Measurements from ENCODE around the gene HOXB4. TPM values are rescaled to one million over a fixed set of nuclear protein-coding genes. Genes with fewer than 3 reads are reported as not detected.

Gene HOXB4
- total RNA-seq, 2 experiments from 2014 or later = 7.8 TPM

DNA sequence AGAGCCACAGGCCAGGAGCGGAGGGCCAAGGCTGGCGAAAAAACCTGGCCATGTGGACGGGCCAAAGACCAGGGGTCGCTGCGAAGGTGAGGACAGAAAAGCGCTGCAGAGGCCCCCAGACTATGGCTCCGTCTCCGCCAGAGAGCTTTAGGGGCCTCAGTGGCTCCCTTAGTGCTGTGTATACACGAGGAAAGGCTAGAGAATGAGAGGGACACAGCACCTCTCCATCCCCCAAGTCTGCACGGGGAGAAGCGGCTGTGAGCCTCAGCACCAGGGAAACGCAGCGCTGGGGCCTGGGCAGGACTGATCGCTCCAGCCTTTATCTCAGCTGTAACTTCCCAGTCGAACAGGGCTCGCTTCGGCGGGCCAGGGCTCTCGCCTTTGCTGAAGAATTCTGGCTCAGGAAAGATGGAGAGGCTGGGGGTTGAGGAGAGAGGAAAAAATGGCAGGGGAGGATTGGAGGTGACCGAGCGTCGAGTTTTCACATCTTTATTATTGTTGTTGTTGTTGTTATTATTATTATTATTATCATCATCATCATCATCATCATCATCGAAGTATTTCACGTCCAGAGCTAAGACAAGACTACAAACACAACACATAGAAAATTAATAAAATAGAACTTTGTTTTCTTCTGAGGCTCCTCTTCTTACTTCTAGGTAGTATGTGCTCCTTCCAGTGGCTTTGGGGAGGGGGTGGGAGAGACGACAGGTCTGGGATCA, 17.3 kb upstream of the HOXB4 start:
- no peak overlapping the region for H3K4me3 Mint-ChIP-seq
- no peak overlapping the region for H3K27ac Mint-ChIP-seq

DNA sequence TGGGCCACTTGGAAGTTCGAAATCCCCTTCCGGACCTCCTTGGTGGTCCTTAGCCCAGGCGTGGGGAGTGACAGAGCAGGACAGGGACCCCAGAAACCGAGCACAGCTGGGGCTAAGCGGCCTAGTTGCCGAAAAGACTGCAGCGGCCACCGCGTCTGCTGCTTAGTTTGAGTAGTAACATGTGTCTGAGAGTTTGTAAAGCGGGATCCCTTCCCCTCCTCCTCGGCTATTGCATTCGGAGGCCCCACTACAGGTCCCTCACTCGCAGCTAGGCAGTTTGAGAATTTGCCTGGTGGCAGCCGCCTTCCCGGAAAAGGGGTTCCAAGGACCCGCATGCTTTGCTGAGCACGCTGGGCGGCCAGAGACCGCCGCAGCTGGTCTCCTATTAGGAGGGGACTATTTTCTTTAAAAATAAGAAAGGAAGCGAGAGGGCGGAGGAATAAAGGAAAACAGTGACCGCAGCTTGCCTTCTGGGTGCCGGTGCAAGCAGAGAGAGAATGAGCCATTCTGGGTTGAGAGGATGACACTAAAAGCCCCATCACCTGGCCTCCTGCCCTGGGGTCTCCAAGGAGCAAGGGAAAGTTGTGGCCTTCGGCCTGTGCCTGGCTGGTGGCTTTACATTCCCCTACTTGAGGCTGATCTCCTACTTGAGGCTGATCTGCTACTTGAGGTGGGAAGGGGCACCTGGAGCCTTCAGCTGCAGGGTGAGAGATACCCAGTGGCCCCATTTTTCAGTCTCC, 16.6 kb upstream of the HOXB4 start:
- Mint-ChIP-seq H3K9me3 (ENCODE audit: low read depth) (no peaks in the 10 kb centered on the region), H3K36me3 (no peaks in the 10 kb centered on the region), H3K4me3 (no peak overlapping the region), H3K4me1 (peaks cover 37% of the 10 kb centered on the region), H3K27ac (no peak overlapping the region), H3K27me3 (peaks cover 85% of the 10 kb centered on the region)
- no peak for DNase-seq
- CTCF ChIA-PET = interaction anchor here (0.8 to 5.9 kb wide), 14 partner anchors 14 to 569 kb away, joined by 3 to 40 read pairs (median 7); partner anchors contain the start of gene HOXB7
- no peak for ATAC-seq

More for the DNA sequence above, 17.3 kb upstream of the HOXB4 start:
- Mint-ChIP-seq H3K27me3 (peaks cover 85% of the 10 kb centered on the region), H3K9me3 (ENCODE audit: low read depth) (no peaks in the 10 kb centered on the region), H3K36me3 (no peaks in the 10 kb centered on the region), H3K4me1 (peaks cover 34% of the 10 kb centered on the region)
- CTCF ChIA-PET = interaction anchor here (0.6 to 5.9 kb wide), 15 partner anchors 7 to 570 kb away, joined by 3 to 40 read pairs (median 3); partner anchors contain the start of gene HOXB7
- ATAC-seq (no peak), DNase-seq (no peak)

DNA sequence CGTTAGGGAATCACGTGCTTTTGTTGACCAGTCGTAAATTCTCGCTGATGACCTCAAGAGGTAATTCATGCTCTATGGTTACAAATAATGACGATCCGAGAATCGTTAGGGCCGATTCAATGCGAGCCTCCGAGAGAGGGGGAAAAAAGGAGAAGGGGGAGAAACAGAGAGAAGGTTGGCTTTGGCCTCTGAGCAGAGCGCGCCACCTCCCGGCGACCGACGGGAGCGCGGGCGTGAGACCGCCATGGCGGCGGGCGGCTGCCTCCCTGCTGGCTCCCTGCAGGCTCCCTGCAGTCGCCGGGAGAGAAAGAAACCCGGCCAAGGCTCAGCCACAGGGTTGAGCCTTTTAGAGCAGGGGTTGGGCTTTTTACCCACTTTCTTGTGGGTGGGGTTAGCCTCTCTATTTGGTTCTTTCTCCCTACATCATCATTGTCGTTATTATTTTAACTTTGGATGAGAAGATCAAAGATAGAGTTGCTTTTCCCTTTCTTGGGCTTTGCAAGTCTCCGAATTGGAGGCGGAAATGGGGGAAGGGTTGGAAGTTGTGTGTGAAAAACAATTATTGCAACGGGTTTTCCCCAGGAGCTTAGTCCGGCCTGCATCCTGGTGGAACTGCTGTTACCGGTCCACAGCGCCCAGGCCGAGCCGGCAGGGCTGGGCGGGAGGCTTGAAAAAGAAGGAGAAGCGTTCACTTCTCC, 15.8 kb upstream of the HOXB4 start:
- H3K4me1 Mint-ChIP-seq = peaks cover 38% of the 10 kb centered on the region
- CTCF ChIA-PET = interaction anchor here (0.7 to 5.9 kb wide), 49 partner anchors 10 to 576 kb away, joined by 3 to 40 read pairs (median 5); partner anchors contain the start of genes HOXB7, HOXB9 and PRAC2
- ATAC-seq = peak; percentile 60
- peaks cover 85% of the 10 kb centered on the region for H3K27me3 Mint-ChIP-seq
- H3K27ac Mint-ChIP-seq = no peak overlapping the region
- no peaks in the 10 kb centered on the region for H3K9me3 Mint-ChIP-seq (ENCODE audit: low read depth)
- DNase-seq = peak; percentile 86
- H3K4me3 Mint-ChIP-seq = peak overlapping the region; percentile 73
- H3K36me3 Mint-ChIP-seq = no peaks in the 10 kb centered on the region

DNA sequence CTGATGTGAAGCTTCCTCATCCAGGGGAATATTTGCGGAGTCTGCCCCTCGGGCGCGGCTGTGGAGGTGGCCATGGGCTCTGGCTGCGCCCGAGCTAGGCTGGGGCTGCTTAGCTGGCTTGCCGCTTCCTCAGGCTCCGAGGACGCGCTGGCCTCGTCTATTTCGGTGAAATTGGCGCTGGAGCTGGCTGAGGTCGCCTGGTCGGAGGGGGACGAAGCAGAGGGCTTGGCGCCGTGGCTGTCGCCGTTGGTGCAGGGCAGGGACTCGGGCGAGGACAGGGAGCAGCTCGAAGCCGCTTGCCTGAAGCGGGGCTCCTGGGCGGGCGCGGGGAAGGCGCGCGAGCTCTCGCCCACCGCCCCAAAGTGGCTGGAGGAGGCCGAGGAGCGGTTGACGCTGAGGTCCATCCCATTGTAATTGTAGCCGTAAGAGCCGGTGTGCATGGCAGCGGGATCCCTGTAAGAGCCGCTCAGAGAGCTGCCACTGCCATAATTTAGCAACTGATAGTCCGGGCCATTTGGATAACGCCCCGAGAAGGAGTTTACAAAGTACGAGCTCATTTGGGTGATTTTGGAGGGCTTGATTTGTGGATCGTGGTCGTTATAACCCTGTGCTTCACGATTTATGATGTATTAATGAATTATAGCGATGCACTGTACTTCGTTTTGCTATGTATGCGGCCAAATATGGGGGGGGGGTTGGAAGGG, 15.1 kb upstream of the HOXB4 start, which contains the start of gene HOXB5:
Gene HOXB5, minus strand, starts transcription at position 654 of the 704 bp plus-strand sequence. Its CDS starts 97 bp downstream, at position 557.
- peak; percentile 52 for DNase-seq

DNA sequence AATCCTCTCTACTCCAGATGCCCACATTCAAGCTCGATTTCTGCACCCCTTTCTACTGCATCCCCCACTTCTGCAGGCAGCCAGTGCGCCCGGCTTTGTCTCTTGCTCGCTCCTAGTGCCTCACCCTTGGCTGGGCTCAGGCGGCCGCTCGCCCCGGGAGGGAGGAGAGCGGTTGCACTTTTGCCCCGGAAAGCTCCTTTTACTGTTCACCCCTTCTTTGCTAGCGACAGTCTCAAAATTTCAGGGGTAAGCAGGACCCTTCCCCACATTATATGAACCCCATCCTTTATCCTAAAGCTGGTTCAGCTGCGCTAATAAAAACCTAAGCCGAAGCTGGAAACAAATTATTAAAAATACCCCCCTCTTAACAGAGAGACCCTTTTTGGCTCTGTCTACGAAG, 14.4 kb upstream of the HOXB4 start:
- ATAC-seq = peak; percentile 35
- H3K27me3 Mint-ChIP-seq = peaks cover 86% of the 10 kb centered on the region
- H3K27ac Mint-ChIP-seq = no peak overlapping the region
- H3K36me3 Mint-ChIP-seq = no peaks in the 10 kb centered on the region
- peak overlapping the region; percentile 73 for H3K4me3 Mint-ChIP-seq
- CTCF ChIA-PET = interaction anchor here (0.7 to 5.9 kb wide), 62 partner anchors 9 to 566 kb away, joined by 3 to 40 read pairs (median 5); partner anchors contain the start of genes HOXB7, HOXB9 and PRAC2
- no peak for DNase-seq
- H3K9me3 Mint-ChIP-seq (ENCODE audit: low read depth) = no peaks in the 10 kb centered on the region
- H3K4me1 Mint-ChIP-seq = peaks cover 36% of the 10 kb centered on the region

More for the DNA sequence above, 15.1 kb upstream of the HOXB4 start, which contains the start of gene HOXB5:
- Mint-ChIP-seq H3K4me3 (peak within 1 kb of the TSS; percentile 73), H3K4me1 (peaks cover 38% of the 10 kb centered on the region), H3K9me3 (ENCODE audit: low read depth) (no peaks in the 10 kb centered on the region), H3K27ac (no peak within 1 kb of the TSS), H3K27me3 (peaks cover 85% of the 10 kb centered on the region), H3K36me3 (no peaks in the 10 kb centered on the region)
- peak; percentile 31 for ATAC-seq
- CTCF ChIA-PET = interaction anchor here (0.6 to 5.9 kb wide), 68 partner anchors 10 to 575 kb away, joined by 3 to 40 read pairs (median 4); partner anchors contain the start of genes HOXB7, HOXB9 and PRAC2

DNA sequence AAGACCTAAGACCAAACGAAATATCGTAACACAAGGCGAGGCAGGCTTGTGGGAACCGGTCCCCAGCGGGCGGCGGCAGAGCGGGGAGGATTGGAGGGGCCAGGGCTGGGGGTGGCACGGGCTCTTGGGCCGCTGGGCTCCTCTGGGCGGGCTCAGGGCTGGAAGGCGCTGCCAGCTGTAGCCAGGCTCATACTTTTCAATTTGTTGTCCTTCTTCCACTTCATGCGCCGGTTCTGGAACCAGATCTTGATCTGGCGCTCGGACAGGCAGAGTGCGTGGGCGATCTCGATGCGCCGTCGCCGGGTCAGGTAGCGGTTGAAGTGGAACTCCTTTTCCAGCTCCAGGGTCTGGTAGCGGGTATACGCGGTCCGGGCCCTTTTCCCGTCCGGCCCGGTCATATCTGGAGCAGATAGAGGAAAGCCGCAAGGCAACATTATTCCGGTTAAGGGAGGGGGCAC, 13.9 kb upstream of the HOXB4 start:
- H3K4me3 Mint-ChIP-seq = no peak overlapping the region
- ATAC-seq (no peak), DNase-seq (no peak)
- H3K4me1 Mint-ChIP-seq = peaks cover 38% of the 10 kb centered on the region
- CTCF ChIA-PET = interaction anchor here (0.7 to 5.9 kb wide), 21 partner anchors 17 to 566 kb away, joined by 3 to 40 read pairs (median 8); partner anchors contain the start of genes HOXB7 and HOXB9
- no peaks in the 10 kb centered on the region for H3K9me3 Mint-ChIP-seq (ENCODE audit: low read depth)
- H3K27me3 Mint-ChIP-seq = peaks cover 87% of the 10 kb centered on the region
- H3K36me3 Mint-ChIP-seq = no peaks in the 10 kb centered on the region
- no peak overlapping the region for H3K27ac Mint-ChIP-seq

DNA sequence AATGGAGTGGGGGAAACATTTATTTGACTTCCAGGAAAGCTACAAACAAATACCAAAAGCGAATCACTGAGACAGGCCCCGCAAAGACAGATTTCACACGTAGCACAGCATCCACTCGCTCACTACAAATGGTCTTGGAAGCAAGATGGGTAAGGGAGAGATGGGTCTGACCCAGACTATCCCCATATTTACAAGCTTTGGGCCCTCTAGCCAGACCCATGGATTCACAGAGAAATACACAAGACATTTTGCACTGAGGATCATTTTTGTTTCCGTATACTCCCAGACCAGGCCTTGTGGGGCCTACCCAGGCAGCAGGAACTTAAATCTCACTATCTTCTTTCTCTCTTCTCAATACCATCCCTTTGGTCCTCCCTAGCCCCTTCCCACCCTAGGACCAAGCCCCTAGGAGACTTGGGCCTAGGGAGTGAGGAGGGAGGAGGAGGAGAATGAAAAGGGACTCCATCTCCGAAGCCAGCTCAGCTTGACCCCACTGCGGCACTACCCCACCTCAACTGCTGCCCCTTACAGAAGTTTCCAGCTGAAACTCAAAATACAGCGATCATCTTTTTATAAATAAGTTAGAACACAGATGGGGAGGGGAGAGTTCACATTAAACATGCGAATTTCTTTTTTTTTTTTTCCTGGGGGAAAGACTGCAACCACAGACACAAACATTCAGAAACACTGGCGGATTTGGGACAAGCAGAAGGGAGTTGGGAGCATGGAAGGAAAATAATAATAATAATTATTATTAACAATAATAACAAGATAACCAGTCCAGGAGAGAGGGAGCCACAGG, 13.3 kb upstream of the HOXB4 start:
- peaks cover 36% of the 10 kb centered on the region for H3K4me1 Mint-ChIP-seq
- ATAC-seq = no peak

DNA sequence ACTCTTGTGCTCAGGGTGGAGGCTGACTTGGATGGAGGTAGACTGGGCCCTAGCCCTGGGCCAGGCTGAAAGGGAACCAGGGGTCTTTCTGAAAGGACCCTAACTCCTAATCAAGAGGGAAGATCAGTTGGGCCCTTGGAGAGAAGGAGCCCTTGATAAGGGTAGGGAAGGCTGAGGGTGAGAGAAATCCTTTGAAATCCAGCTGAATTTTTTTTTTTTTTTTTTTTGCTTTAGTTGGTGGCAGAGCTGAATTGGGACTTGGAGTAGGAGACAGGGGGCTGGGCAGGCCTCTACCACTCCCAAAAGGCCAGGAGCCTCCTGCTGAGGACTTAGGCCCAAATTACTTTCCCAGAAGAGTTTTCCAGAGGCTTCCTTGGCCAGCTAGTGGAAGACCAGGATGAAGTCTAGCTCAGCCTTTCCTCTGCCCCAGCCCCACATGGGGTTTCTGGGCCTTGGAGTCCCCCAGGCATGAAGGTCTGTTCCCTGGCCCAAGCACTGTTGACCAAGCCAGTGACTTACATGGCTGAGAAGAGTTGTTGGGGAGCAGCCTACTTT, 12.5 kb upstream of the HOXB4 start:
- Mint-ChIP-seq H3K27ac (no peak overlapping the region), H3K27me3 (peaks cover 85% of the 10 kb centered on the region), H3K4me3 (no peak overlapping the region), H3K36me3 (no peaks in the 10 kb centered on the region), H3K9me3 (ENCODE audit: low read depth) (no peaks in the 10 kb centered on the region), H3K4me1 (peaks cover 36% of the 10 kb centered on the region)
- no peak for DNase-seq
- ATAC-seq = no peak
- CTCF ChIA-PET = interaction anchor here (0.5 to 4.5 kb wide), 6 partner anchors 14 to 482 kb away, joined by 3 to 29 read pairs (median 4); no protein-coding TSS in a partner anchor

More for the DNA sequence above, 13.3 kb upstream of the HOXB4 start:
- H3K4me3 Mint-ChIP-seq = no peak overlapping the region
- CTCF ChIA-PET = interaction anchor here (0.7 to 5.9 kb wide), 6 partner anchors 13 to 483 kb away, joined by 3 to 40 read pairs (median 12); partner anchors contain the start of gene HOXB7
- H3K27me3 Mint-ChIP-seq = peaks cover 84% of the 10 kb centered on the region
- H3K36me3 Mint-ChIP-seq = no peaks in the 10 kb centered on the region
- no peak for DNase-seq
- H3K9me3 Mint-ChIP-seq (ENCODE audit: low read depth) = no peaks in the 10 kb centered on the region
- H3K27ac Mint-ChIP-seq = no peak overlapping the region

DNA sequence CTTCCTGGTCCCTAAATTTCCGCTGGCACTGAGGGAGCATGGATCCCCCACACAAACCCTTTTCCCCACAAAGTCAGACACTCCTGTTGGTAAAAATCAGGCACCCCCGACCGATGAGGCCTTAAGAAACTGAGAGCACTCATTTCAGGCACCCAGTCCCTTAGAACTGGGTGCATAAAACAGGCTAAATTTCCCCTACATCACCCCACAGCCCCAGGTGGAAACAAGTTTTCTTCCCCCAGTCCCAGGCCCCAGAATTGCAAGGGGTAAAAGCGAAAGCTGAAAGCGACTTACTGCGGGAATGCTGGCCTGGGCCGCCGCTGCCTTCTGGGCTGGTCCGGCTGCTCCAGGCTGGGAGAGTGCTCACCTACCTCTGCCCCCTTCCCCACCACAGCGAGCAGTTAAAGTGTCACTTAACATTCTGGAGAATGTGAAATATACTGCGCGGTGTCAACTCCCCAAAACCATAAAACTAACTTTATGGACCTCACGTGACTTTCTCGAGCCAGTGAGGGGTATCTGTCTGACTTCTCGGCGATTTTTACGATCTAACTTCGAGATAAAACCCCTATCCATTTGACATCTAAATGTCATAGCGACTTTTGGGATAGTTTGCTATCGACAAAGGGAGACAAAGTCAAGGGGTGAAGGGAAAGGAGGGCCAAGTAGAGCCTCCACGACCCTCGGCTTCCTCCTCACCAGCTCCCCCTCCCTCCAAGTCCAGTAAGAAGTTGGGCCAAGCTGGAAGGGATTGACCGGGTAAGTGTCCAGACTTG, 11.9 kb upstream of the HOXB4 start, which contains the start of gene HOXB3:
Gene HOXB3, minus strand, starts transcription at position 411 of the 776 bp plus-strand sequence. CDS start 37,767 bp downstream, outside the sequence.
- CTCF ChIA-PET = interaction anchor here (0.5 to 4.0 kb wide), 6 partner anchors 14 to 510 kb away, joined by 3 to 29 read pairs (median 4); no protein-coding TSS in a partner anchor
- Mint-ChIP-seq H3K9me3 (ENCODE audit: low read depth) (no peaks in the 10 kb centered on the region), H3K4me1 (peaks cover 39% of the 10 kb centered on the region), H3K4me3 (no peak within 1 kb of the TSS), H3K36me3 (no peaks in the 10 kb centered on the region), H3K27me3 (peaks cover 79% of the 10 kb centered on the region), H3K27ac (no peak within 1 kb of the TSS)
- no peak for DNase-seq
- no peak for ATAC-seq

DNA sequence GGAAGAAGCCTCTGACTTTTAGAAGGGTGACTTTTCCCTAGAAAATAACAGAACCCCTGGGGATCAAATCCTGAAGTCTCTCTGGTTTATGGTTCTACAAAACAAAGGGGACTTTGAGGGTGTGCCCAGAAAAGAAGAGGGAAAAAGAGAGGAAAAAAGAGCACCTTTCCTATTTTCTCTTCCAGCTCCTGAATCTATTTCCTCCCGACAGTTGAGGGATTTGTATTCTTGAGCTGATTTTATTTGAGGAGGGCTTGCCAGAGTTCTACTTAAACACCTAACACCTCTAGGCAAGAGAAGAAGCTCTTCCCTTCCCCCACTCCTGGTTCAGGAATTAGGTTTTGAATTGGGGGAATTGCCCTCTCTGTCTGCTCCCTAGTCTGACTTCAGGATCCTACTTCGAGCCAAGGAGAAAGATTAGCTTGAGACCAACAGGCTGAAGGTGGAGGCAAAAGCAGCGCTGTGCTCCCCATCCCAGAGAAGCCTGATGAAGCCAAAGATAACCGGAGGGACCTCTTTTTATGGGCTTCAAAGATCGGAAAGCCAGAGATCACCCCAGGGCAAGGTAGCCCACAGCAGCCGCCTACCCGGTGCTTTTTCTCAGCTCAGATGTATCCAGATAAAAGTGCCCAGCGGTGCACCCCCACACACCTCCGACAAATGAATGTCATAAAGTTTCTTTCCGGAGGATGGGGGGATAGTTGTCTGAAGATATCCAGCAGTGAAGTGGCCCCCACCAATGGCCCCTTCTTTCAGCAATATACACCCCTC, 11.1 kb upstream of the HOXB4 start:
- no peak for DNase-seq
- no peaks in the 10 kb centered on the region for H3K9me3 Mint-ChIP-seq (ENCODE audit: low read depth)
- ATAC-seq = no peak
- CTCF ChIA-PET = interaction anchor here (1.2 to 4.0 kb wide), 5 partner anchors 89 to 564 kb away, joined by 3 to 29 read pairs (median 4); no protein-coding TSS in a partner anchor
- H3K4me3 Mint-ChIP-seq = no peak overlapping the region
- H3K36me3 Mint-ChIP-seq = no peaks in the 10 kb centered on the region
- H3K4me1 Mint-ChIP-seq = peaks cover 42% of the 10 kb centered on the region
- peaks cover 79% of the 10 kb centered on the region for H3K27me3 Mint-ChIP-seq
- no peak overlapping the region for H3K27ac Mint-ChIP-seq
